HEK293T (cell line): ENCODE measurements around the gene TMEM185B.

ENCODE experiments used
- CTCF ChIA-PET: fragments of 350-600 bp; formaldehyde crosslinking; extraction: SDS; loops from one replicate; lab custom pipeline; 2021; ENCODE audit warnings: antibody characterized with exemption, inconsistent platforms; lab: Yijun Ruan, JAX
- POLR2A ChIA-PET: fragments of 350-600 bp; formaldehyde crosslinking; extraction: SDS; loops from one replicate; lab custom pipeline; 2020; ENCODE audit warnings: antibody characterized with exemption, inconsistent platforms; lab: Yijun Ruan, JAX
- DNase-seq: peaks from one replicate; pipeline ENCODE4 v3.0.0; 2012; ENCODE audit warnings: mixed read lengths; ENCODE audit errors: extremely low spot score
- ARNT ChIP-seq: fragments of 450-650 bp; IDR thresholded peaks from 2 replicates; pipeline ENCODE4 v1.6.1; 2017; ENCODE audit warnings: mild to moderate bottlenecking
- BHLHE40 ChIP-seq: fragments of 450-650 bp; IDR thresholded peaks from 2 replicates; pipeline ENCODE4 v1.6.1; 2016; ENCODE audit warnings: mild to moderate bottlenecking, moderate library complexity, borderline replicate concordance
- CTBP1 ChIP-seq: fragments of 450-650 bp; IDR thresholded peaks from 2 replicates; pipeline ENCODE4 v1.6.1; 2016; ENCODE audit warnings: borderline replicate concordance
- ELF4 ChIP-seq: fragments of 450-650 bp; IDR thresholded peaks from 2 replicates; pipeline ENCODE4 v1.6.1; 2017; ENCODE audit warnings: antibody characterized with exemption
- FOXA1 ChIP-seq: fragments of 450-650 bp; IDR thresholded peaks from 2 replicates; pipeline ENCODE4 v1.6.1; 2016; ENCODE audit warnings: mild to moderate bottlenecking
- FOXK2 ChIP-seq: fragments of 450-650 bp; IDR thresholded peaks from 2 replicates; pipeline ENCODE4 v1.6.1; 2016; ENCODE audit warnings: mild to moderate bottlenecking
- FOXM1 ChIP-seq: fragments of 450-650 bp; IDR thresholded peaks from 2 replicates; pipeline ENCODE4 v1.6.1; 2017; ENCODE audit warnings: mild to moderate bottlenecking, borderline replicate concordance
- HDGF ChIP-seq: fragments of 450-650 bp; IDR thresholded peaks from 2 replicates; pipeline ENCODE4 v1.6.1; 2017; ENCODE audit warnings: antibody characterized with exemption, borderline replicate concordance
- L3MBTL2 ChIP-seq: fragments of 450-650 bp; conservative IDR thresholded peaks from 2 replicates; pipeline ENCODE4 v1.6.1; 2016; ENCODE audit warnings: mild to moderate bottlenecking
- LEF1 ChIP-seq: fragments of 450-650 bp; IDR thresholded peaks from 2 replicates; pipeline ENCODE4 v1.6.1; 2017; ENCODE audit warnings: mild to moderate bottlenecking, borderline replicate concordance
- NFRKB ChIP-seq: fragments of 450-650 bp; IDR thresholded peaks from 2 replicates; pipeline ENCODE4 v1.6.1; 2016; ENCODE audit warnings: mild to moderate bottlenecking, moderate library complexity
- PKNOX1 ChIP-seq: fragments of 450-650 bp; IDR thresholded peaks from 2 replicates; pipeline ENCODE4 v1.6.1; 2016
- SP1 ChIP-seq: fragments of 450-650 bp; IDR thresholded peaks from 2 replicates; pipeline ENCODE4 v1.6.1; 2017
- SUZ12 ChIP-seq: fragments of 450-650 bp; IDR thresholded peaks from 2 replicates; pipeline ENCODE4 v1.6.1; 2016; ENCODE audit warnings: mild to moderate bottlenecking
- TARDBP ChIP-seq: fragments of 450-650 bp; IDR thresholded peaks from 2 replicates; pipeline ENCODE4 v1.6.1; 2016
- ZNF384 ChIP-seq: fragments of 450-650 bp; IDR thresholded peaks from 2 replicates; pipeline ENCODE4 v1.6.1; 2016

Gene TMEM185B

GRCh38 chr2:120256651-120257000 lies 33.4 kb upstream of the TMEM185B start:
- ChIA-PET POLR2A (no interaction called here), CTCF (no interaction called here)
- TF ChIP-seq FOXA1: no peak
- TF ChIP-seq SP1: no peak
- no peak for TF ChIP-seq CTBP1
- no peak for TF ChIP-seq LEF1
- TF ChIP-seq FOXM1: no peak
- TF ChIP-seq BHLHE40: no peak
- no peak for TF ChIP-seq TARDBP
- no peak for TF ChIP-seq FOXK2
- TF ChIP-seq HDGF: no peak
- TF ChIP-seq SUZ12: no peak
- no peak for TF ChIP-seq ELF4
- TF ChIP-seq ZNF384: no peak
- no peak for TF ChIP-seq NFRKB
- TF ChIP-seq L3MBTL2: no peak
- TF ChIP-seq ARNT: no peak
- no peak for TF ChIP-seq PKNOX1
- no peak for DNase-seq

- CTCF ChIA-PET: no interaction called here
- no peak for TF ChIP-seq PKNOX1
- no peak for TF ChIP-seq FOXK2
- TF ChIP-seq LEF1: no peak
- TF ChIP-seq CTBP1: no peak
- TF ChIP-seq NFRKB: no peak
- TF ChIP-seq ZNF384: no peak
- TF ChIP-seq ELF4: no peak
- no peak for TF ChIP-seq SUZ12
- no peak for TF ChIP-seq HDGF
- no peak for TF ChIP-seq TARDBP
- no peak for TF ChIP-seq FOXM1
- no peak for TF ChIP-seq ARNT
- TF ChIP-seq L3MBTL2: no peak
- TF ChIP-seq BHLHE40: no peak
- TF ChIP-seq SP1: no peak
- TF ChIP-seq FOXA1: no peak
- POLR2A ChIA-PET: no interaction called here
- no peak for DNase-seq
Observed at GRCh38 chr2:120255986-120256650, 32.9 kb upstream of the TMEM185B start.

DNA sequence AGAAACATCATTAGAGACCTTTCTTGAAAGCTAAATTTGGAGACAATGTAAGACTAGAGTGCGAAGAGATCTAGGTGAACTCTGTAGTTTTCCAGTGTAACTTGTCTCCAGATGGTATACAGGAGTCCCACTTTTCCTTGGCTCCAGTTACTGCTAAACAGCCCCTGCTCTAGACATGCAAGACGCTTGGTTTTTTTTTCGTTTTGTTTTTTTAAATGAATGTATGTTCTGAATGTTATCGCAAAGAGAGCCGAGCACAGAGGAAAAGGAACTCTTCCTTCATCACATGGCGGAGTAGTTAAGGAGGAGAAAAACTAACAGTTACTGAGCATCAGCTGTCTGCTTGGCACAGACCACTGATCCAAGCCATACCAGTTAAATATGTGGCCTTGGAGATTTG lies 31.9 kb upstream of the TMEM185B start:
- DNase-seq: no peak
- ChIA-PET CTCF (no interaction called here), POLR2A (no interaction called here)
- TF ChIP-seq TARDBP: no peak
- no peak for TF ChIP-seq ZNF384
- no peak for TF ChIP-seq HDGF
- TF ChIP-seq BHLHE40: no peak
- TF ChIP-seq PKNOX1: no peak
- no peak for TF ChIP-seq FOXA1
- TF ChIP-seq CTBP1: no peak
- no peak for TF ChIP-seq L3MBTL2
- no peak for TF ChIP-seq FOXK2
- TF ChIP-seq ELF4: no peak
- no peak for TF ChIP-seq SUZ12
- TF ChIP-seq LEF1: no peak
- TF ChIP-seq ARNT: no peak
- TF ChIP-seq FOXM1: no peak
- TF ChIP-seq SP1: no peak
- TF ChIP-seq NFRKB: no peak

- ChIA-PET POLR2A (no interaction called here), CTCF (no interaction called here)
- TF ChIP-seq SP1 (no peak), TARDBP (no peak), FOXA1 (no peak), ELF4 (no peak), L3MBTL2 (no peak), CTBP1 (no peak), ZNF384 (no peak), ARNT (no peak), FOXM1 (no peak), BHLHE40 (no peak), PKNOX1 (no peak), HDGF (no peak), LEF1 (no peak), FOXK2 (no peak), SUZ12 (no peak)
- no peak for DNase-seq
Observed at GRCh38 chr2:120254178-120254577, 31.0 kb upstream of the TMEM185B start.

- CTCF ChIA-PET: no interaction called here
- POLR2A ChIA-PET: interaction anchor here (0.9 to 1.5 kb wide), 5 partner anchors 13 to 32 kb away, joined by 3 to 6 read pairs (median 3); partner anchors contain the start of gene TMEM185B
- TF ChIP-seq LEF1 (no peak), HDGF (no peak), FOXM1 (no peak), NFRKB (no peak), ZNF384 (no peak), ARNT (no peak), L3MBTL2 (peak; percentile 33), CTBP1 (no peak)
- DNase-seq: peak; percentile 77
Observed at GRCh38 chr2:120253021-120253882, 30.1 kb upstream of the TMEM185B start.
